ENCODE measurements around the gene FTO.

FTO gene

DNA sequence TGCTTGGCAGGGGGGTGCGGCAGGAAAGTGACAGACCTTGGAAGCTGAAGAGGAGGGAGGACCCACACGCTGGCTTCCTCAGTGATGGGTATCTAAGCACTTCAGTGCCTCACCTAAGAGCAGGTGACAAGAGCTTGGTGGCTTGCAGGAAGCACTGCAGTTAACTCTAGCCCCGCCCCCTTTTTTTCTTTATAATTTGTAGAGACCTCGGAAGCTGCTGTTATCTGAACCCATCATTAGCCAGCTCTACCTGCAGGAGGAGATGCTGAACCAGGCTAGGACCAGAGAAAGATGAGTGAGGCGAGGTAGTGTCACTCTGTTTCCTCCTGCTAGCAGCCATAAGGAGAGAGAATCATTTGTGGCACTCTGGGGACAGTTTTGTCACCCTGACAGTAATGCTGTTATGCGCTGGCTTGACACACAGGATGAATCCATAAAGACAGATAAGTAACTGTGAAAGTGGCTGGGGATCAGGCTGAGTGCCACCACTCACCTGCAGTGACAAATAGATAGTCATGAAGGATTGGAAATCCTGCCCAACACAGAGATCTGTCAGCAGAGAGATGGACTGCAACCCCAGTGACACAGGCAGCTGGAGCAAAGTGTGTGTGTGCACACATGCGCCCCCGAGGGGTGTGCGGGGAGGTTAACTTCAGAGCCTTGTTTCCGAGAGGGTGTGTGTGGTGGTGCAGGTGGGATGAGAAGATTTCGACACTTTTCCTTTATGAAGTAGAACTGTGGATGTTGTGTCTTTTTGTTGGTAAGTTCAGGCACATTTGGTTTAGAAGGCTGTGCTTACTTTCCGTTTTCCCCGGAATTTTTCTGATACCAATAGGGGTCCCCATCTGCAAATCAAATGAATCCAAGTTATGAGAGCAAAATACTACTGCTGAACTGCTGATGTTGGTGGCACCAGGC, 358.7 kb downstream of the FTO start:
- H3K27ac ChIP-seq = no peak overlapping the region
- TF ChIP-seq, protein P1, sequence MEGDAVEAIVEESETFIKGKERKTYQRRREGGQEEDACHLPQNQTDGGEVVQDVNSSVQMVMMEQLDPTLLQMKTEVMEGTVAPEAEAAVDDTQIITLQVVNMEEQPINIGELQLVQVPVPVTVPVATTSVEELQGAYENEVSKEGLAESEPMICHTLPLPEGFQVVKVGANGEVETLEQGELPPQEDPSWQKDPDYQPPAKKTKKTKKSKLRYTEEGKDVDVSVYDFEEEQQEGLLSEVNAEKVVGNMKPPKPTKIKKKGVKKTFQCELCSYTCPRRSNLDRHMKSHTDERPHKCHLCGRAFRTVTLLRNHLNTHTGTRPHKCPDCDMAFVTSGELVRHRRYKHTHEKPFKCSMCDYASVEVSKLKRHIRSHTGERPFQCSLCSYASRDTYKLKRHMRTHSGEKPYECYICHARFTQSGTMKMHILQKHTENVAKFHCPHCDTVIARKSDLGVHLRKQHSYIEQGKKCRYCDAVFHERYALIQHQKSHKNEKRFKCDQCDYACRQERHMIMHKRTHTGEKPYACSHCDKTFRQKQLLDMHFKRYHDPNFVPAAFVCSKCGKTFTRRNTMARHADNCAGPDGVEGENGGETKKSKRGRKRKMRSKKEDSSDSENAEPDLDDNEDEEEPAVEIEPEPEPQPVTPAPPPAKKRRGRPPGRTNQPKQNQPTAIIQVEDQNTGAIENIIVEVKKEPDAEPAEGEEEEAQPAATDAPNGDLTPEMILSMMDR (IDR thresholded peaks at IDR 0.05) = no peak
- TF ChIP-seq ZFX (IDR thresholded peaks at IDR 0.05; ENCODE audit: borderline replicate concordance) = no peak

DNA sequence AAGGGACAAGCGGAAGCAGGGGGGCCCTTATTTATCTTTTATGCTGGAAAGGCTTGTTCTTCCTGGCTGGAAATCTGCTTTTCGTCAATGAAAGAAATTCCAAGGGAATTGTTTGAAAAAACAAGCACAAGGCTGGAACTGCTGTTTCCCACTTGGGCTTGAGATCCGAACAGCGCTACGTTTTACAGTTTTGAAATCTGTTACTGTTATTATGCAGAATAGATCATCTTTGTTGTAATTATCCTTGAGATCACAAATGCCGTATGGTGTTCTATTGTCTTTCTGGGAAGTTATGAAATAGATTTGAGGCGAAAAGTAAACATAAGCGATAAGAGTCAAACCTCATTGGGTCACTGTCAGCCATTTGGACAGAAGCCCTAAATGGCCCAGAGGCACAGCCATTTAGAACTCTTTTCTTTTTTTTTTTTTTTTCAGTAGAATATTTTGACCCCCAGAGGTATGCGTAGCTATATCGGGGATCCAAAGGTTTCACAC, 359.4 kb downstream of the FTO start:
- TF ChIP-seq, protein P1 (IDR thresholded peaks at IDR 0.05) = no peak
- TF ChIP-seq ZFX (IDR thresholded peaks at IDR 0.05; ENCODE audit: borderline replicate concordance) = no peak
- no peak overlapping the region for H3K27ac ChIP-seq

DNA sequence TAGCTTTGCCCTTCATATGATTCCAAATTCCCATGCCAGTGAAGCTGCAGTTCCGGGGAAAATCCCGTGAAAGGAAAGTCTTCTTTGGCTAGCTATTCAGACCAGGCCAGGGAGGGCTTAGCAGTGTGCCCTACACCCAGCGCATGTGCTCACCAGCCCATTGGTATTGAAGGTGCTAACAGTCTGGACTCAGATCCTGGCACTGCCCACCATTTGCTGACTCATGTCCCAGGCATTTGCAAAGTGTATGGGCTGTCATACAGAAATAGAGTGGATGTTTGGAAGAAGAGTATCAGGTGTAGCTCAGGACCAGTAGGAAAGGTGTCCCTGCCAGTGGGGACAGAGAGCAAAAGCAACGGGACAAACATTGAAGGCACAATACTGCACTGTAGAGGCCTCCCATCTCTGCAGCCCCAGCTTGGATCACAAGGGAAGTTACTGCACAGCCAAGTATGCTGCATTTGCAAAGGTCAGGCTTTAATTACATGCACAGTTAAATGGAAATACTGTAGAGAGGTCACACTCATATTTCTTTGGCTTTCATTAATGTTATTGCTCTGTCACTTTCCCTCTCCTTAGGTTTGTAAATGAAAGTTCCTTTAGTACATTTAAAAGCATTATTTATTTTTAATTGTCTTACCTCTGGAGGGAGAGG, 362.6 kb downstream of the FTO start:
- peak overlapping the region; percentile 10; the same call in 1 of the 2 replicates for H3K27ac ChIP-seq
- TF ChIP-seq, protein P1 (IDR thresholded peaks at IDR 0.05) = no peak
- TF ChIP-seq ZFX (IDR thresholded peaks at IDR 0.05; ENCODE audit: borderline replicate concordance) = no peak

- TF ChIP-seq, protein P1 (IDR thresholded peaks at IDR 0.05) = no peak
- TF ChIP-seq ZFX (IDR thresholded peaks at IDR 0.05; ENCODE audit: borderline replicate concordance) = no peak
- 0 out of 2 replicates have a peak overlapping the region, but pooled peaks have one; percentile 8 for H3K27ac ChIP-seq
Observed at GRCh38 chr16:54067322-54068065, 363.5 kb downstream of the FTO start.

- 0 out of 2 replicates have a peak overlapping the region, but pooled peaks have one; percentile 8 for H3K27ac ChIP-seq
Observed at GRCh38 chr16:54068212-54068611, 364.3 kb downstream of the FTO start.

DNA sequence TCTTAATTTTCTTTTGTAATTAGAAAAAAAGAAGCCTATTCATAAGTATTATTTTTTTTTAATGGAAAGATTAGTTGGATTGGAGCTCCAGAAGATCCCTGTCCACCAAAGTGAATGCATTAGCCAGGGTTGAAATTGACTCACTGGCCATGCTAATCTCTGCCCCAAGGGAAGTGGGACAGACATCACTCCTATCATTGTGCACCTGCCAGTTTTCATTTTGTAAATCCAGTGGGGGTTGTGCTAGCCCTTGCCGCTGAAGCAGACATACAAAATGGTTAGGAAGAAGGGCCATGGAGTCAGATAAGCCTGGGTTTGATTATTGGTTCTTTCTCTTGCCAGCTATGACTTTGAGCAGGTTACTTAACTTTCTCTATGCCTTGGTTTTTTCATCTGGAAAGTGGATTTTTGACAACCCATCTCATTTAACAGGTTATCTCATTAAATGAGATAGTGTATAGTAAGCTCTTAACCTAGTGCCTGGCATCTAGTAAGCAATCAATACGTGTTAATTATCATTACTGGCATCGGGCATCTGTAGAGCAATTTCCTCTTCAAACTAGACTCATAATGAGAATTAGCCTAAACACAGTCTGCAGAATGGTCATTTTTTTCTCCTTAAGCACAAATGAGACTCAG, 365.8 kb downstream of the FTO start:
- no peak for TF ChIP-seq ZFX (IDR thresholded peaks at IDR 0.05; ENCODE audit: borderline replicate concordance)
- TF ChIP-seq, protein P1 (IDR thresholded peaks at IDR 0.05) = no peak
- H3K27ac ChIP-seq = no peak overlapping the region

More at GRCh38 chr16:54068212-54068611, 364.3 kb downstream of the FTO start:
- no peak for TF ChIP-seq ZFX (IDR thresholded peaks at IDR 0.05; ENCODE audit: borderline replicate concordance)
- TF ChIP-seq, protein P1 (IDR thresholded peaks at IDR 0.05) = no peak
